CD4-positive, alpha-beta T cell (primary cell): ENCODE data around the gene MBNL3. TPM values are rescaled to one million over a fixed set of nuclear protein-coding genes. Genes with fewer than 3 reads are reported as not detected.

ENCODE experiments used
- ATAC-seq: fragments of 200-7000 bp; cut with Tn5 transposase; one replicate; pipeline ENCODE4 v1.10.0; 2022; ENCODE audit warnings: mild to moderate bottlenecking; ENCODE audit not compliant: poor library complexity
- CTCF ChIA-PET: fragments of 350-600 bp; sonication (Branson Sonifier 250); formaldehyde crosslinking; loops from one replicate; lab custom pipeline; 2021; ENCODE audit warnings: antibody characterized with exemption, inconsistent platforms; lab: Charles Lee
- POLR2A ChIA-PET: fragments of 350-600 bp; sonication (Branson Sonifier 250); formaldehyde crosslinking; loops from one replicate; lab custom pipeline; 2021; ENCODE audit warnings: antibody characterized with exemption, inconsistent platforms; lab: Charles Lee
- DNase-seq, 14 experiments: peaks; one replicate each; pipeline ENCODE4 v3.0.0-alpha.2; 2013 to 2020; ENCODE audit warnings: mixed read lengths in 2 of 14
- H3K27ac ChIP-seq, 2 donors: one replicate each; pipeline versions ENCODE4 v1.5.1 to v1.7.0; 2013; ENCODE audit warnings: low read length in 2 of 2, low read depth in 1 of 2, mild to moderate bottlenecking in 1 of 2
- H3K27me3 ChIP-seq, 2 experiments: 1 replicate in 1 of 2; 2 replicates in 1 of 2; pipeline versions ENCODE4 v1.6.1 to v1.7.0; 2013; ENCODE audit warnings: low read length in 2 of 2, control low read depth in 1 of 2, mild to moderate bottlenecking in 1 of 2, moderate library complexity in 1 of 2; ENCODE audit not compliant: insufficient read depth in 2 of 2, control insufficient read depth in 1 of 2
- H3K36me3 ChIP-seq: one replicate; pipeline ENCODE4 v1.6.1; 2013; ENCODE audit warnings: low read length, control low read depth; ENCODE audit not compliant: insufficient read depth
- H3K4me1 ChIP-seq: one replicate; pipeline ENCODE4 v1.6.1; 2013; ENCODE audit warnings: low read length, control low read depth; ENCODE audit not compliant: insufficient read depth
- H3K4me3 ChIP-seq: one replicate; pipeline ENCODE4 v1.5.1; 2013; ENCODE audit warnings: mild to moderate bottlenecking, low read length, moderate library complexity
- H3K9me3 ChIP-seq, 2 experiments: 1 replicate in 1 of 2; 2 replicates in 1 of 2; pipeline versions ENCODE4 v1.6.1 to v1.7.0; 2013; ENCODE audit warnings: low read length in 2 of 2, mild to moderate bottlenecking in 2 of 2, control low read depth in 1 of 2, moderate library complexity in 1 of 2; ENCODE audit not compliant: control insufficient read depth in 1 of 2, insufficient read depth in 1 of 2
- H3K27ac Mint-ChIP-seq: one replicate; pipeline ENCODE4 v1.8.0; 2020; ENCODE audit warnings: mixed read lengths
- H3K27me3 Mint-ChIP-seq: one replicate; pipeline ENCODE4 v1.8.0; 2021; ENCODE audit warnings: mixed read lengths
- H3K36me3 Mint-ChIP-seq: one replicate; pipeline ENCODE4 v1.8.0; 2021; ENCODE audit warnings: low read depth, mixed read lengths
- H3K4me1 Mint-ChIP-seq: one replicate; pipeline ENCODE4 v1.8.0; 2021; ENCODE audit warnings: low read depth, mixed read lengths
- H3K4me3 Mint-ChIP-seq: one replicate; pipeline ENCODE4 v1.8.0; 2020; ENCODE audit warnings: mild to moderate bottlenecking, mixed read lengths
- H3K9me3 Mint-ChIP-seq: one replicate; pipeline ENCODE4 v1.8.0; 2020; ENCODE audit warnings: mixed read lengths
- CTCF ChIP-seq: fragments of 200-600 bp; IDR thresholded peaks from one replicate; pipeline ENCODE4 v1.8.0; 2022; ENCODE audit warnings: antibody characterized with exemption, mild to moderate bottlenecking
- intact Hi-C, 2 experiments: fragments of 100-400 bp; cut with DNase I in 1 of 2; cut with micrococcal nuclease in 1 of 2; formaldehyde crosslinking; loops; one replicate each; pipeline versions ENCODE4 v1.15.1 to v1.9.0; 2023 to 2025; cut with DNase I, micrococcal nuclease
- total RNA-seq, 174 experiments: library from RNA in 2 of 174; stranded (reverse) in 2 of 174; gene quantifications; one replicate each; pipeline ENCODE4 v1.2.3 and lab custom pipeline; 2021 to 2026

Gene MBNL3
- total RNA-seq, 2 experiments from 2014 or later: 19.0 to 19.4 TPM

- H3K9me3 ChIP-seq: no peaks in the 10 kb centered on the region
- H3K4me1 ChIP-seq: no peaks in the 10 kb centered on the region
- H3K9me3 Mint-ChIP-seq: no peaks in the 10 kb centered on the region
- intact Hi-C loops: no loop called here
- H3K27me3 Mint-ChIP-seq: no peaks in the 10 kb centered on the region
- DNase-seq: no peak
- no peak overlapping the region for H3K4me3 Mint-ChIP-seq
- peaks cover 18% of the 10 kb centered on the region for H3K36me3 Mint-ChIP-seq
- no peak overlapping the region for H3K27ac Mint-ChIP-seq
- POLR2A ChIA-PET: no interaction called here
- no peaks in the 10 kb centered on the region for H3K27me3 ChIP-seq
- TF ChIP-seq CTCF: no peak
- H3K27ac ChIP-seq: no peak overlapping the region
- H3K4me1 Mint-ChIP-seq: no peaks in the 10 kb centered on the region
- no peak overlapping the region for H3K4me3 ChIP-seq
- CTCF ChIA-PET: no interaction called here
- H3K36me3 ChIP-seq: peaks cover 5% of the 10 kb centered on the region
- no peak for ATAC-seq
Measured at GRCh38 chrX:132389480-132389879, 99.4 kb downstream of the MBNL3 start.

- H3K9me3 ChIP-seq: no peaks in the 10 kb centered on the region
- no peaks in the 10 kb centered on the region for H3K27me3 ChIP-seq
- no peaks in the 10 kb centered on the region for H3K4me1 ChIP-seq
- Mint-ChIP-seq H3K27ac (no peak overlapping the region), H3K4me3 (no peak overlapping the region), H3K9me3 (no peaks in the 10 kb centered on the region), H3K4me1 (no peaks in the 10 kb centered on the region), H3K36me3 (peaks cover 12% of the 10 kb centered on the region), H3K27me3 (no peaks in the 10 kb centered on the region)
- CTCF ChIA-PET: no interaction called here
- peaks cover 5% of the 10 kb centered on the region for H3K36me3 ChIP-seq
- TF ChIP-seq CTCF: no peak
- H3K4me3 ChIP-seq: no peak overlapping the region
- intact Hi-C loops: no loop called here
- ATAC-seq (no peak), DNase-seq (no peak)
- no peak overlapping the region for H3K27ac ChIP-seq
- POLR2A ChIA-PET: no interaction called here
Measured at GRCh38 chrX:132388371-132388770, 100.5 kb downstream of the MBNL3 start.

GRCh38 chrX:132384301-132384700 lies 104.5 kb downstream of the MBNL3 start:
- H3K4me1 Mint-ChIP-seq: no peaks in the 10 kb centered on the region
- CTCF ChIA-PET: no interaction called here
- H3K36me3 Mint-ChIP-seq: peaks cover 27% of the 10 kb centered on the region
- intact Hi-C loops: no loop called here
- H3K36me3 ChIP-seq: no peaks in the 10 kb centered on the region
- H3K9me3 Mint-ChIP-seq: no peaks in the 10 kb centered on the region
- H3K4me3 ChIP-seq: no peak overlapping the region
- POLR2A ChIA-PET: no interaction called here
- ATAC-seq: no peak
- H3K27me3 Mint-ChIP-seq: no peaks in the 10 kb centered on the region
- H3K4me3 Mint-ChIP-seq: no peak overlapping the region
- H3K27me3 ChIP-seq: no peaks in the 10 kb centered on the region
- no peak overlapping the region for H3K27ac ChIP-seq
- TF ChIP-seq CTCF: no peak
- DNase-seq: no peak
- H3K4me1 ChIP-seq: no peaks in the 10 kb centered on the region
- H3K9me3 ChIP-seq: no peaks in the 10 kb centered on the region
- H3K27ac Mint-ChIP-seq: no peak overlapping the region
